H9 (cell line): ENCODE results near the gene ITIH5. TPM values are rescaled to one million over a fixed set of nuclear protein-coding genes. Genes with fewer than 3 reads are reported as not detected.

Source experiments
- DNase-seq: peaks from one replicate; pipeline ENCODE4 v3.0.0-alpha.2; 2017
- H2AFZ ChIP-seq: one replicate; pipeline ENCODE4 v1.6.1; 2013; ENCODE audit warnings: mild to moderate bottlenecking, low read length, control low read depth, moderate library complexity
- H2AK5ac ChIP-seq: 2 replicates; pipeline ENCODE4 v1.6.1; 2013; ENCODE audit warnings: low read length, control low read depth, mixed read lengths; ENCODE audit not compliant: insufficient read length
- H2BK120ac ChIP-seq: one replicate; pipeline ENCODE4 v1.6.1; 2013; ENCODE audit warnings: low read depth, mild to moderate bottlenecking, low read length, control low read depth, inconsistent platforms; ENCODE audit not compliant: poor library complexity, severe bottlenecking
- H2BK12ac ChIP-seq: 2 replicates; pipeline ENCODE4 v1.6.1; 2013; ENCODE audit warnings: low read length, control low read depth, mixed read lengths, low read depth; ENCODE audit not compliant: insufficient read length
- H2BK15ac ChIP-seq: 2 replicates; pipeline ENCODE4 v1.6.1; 2013; ENCODE audit warnings: low read depth, low read length, control low read depth
- H2BK20ac ChIP-seq: one replicate; pipeline ENCODE4 v1.6.1; 2013; ENCODE audit warnings: low read depth, mild to moderate bottlenecking, low read length, control low read depth, inconsistent platforms; ENCODE audit not compliant: poor library complexity, severe bottlenecking
- H2BK5ac ChIP-seq: 2 replicates; pipeline ENCODE4 v1.6.1; 2013; ENCODE audit warnings: low read length, control low read depth, mixed read lengths; ENCODE audit not compliant: insufficient read length
- H3K14ac ChIP-seq: 2 replicates; pipeline ENCODE4 v1.6.1; 2013; ENCODE audit warnings: low read length, control low read depth; ENCODE audit not compliant: insufficient read depth
- H3K18ac ChIP-seq: 2 replicates; pipeline ENCODE4 v1.6.1; 2013; ENCODE audit warnings: low read depth, mild to moderate bottlenecking, mixed read lengths, low read length, control low read depth; ENCODE audit not compliant: insufficient read length
- H3K23ac ChIP-seq: 2 replicates; pipeline ENCODE4 v1.6.1; 2013; ENCODE audit warnings: low read length, control low read depth, mixed read lengths, low read depth; ENCODE audit not compliant: insufficient read length
- H3K23me2 ChIP-seq: 2 replicates; pipeline ENCODE4 v1.6.1; 2013; ENCODE audit warnings: low read depth, mild to moderate bottlenecking, mixed read lengths, low read length, control low read depth; ENCODE audit not compliant: insufficient read length, poor library complexity, severe bottlenecking
- H3K27ac ChIP-seq: 2 replicates; pipeline ENCODE4 v1.5.1; 2013; ENCODE audit warnings: low read length, control low read depth, mixed read lengths, low read depth; ENCODE audit not compliant: insufficient read length
- H3K27me3 ChIP-seq: 2 replicates; pipeline ENCODE4 v1.6.1; 2013; ENCODE audit warnings: low read length, control low read depth, inconsistent platforms; ENCODE audit not compliant: insufficient read depth
- H3K4ac ChIP-seq: 2 replicates; pipeline ENCODE4 v1.6.1; 2013; ENCODE audit warnings: low read depth, mild to moderate bottlenecking, control low read depth, inconsistent platforms, low read length, moderate library complexity
- H3K4me1 ChIP-seq: 2 replicates; pipeline ENCODE4 v1.6.1; 2013; ENCODE audit warnings: low read length, control low read depth, inconsistent platforms; ENCODE audit not compliant: insufficient read depth
- H3K4me2 ChIP-seq: 2 replicates; pipeline ENCODE4 v1.6.1; 2013; ENCODE audit warnings: low read length, control low read depth, mixed read lengths; ENCODE audit not compliant: insufficient read length, insufficient read depth
- H3K56ac ChIP-seq: 2 replicates; pipeline ENCODE4 v1.6.1; 2013; ENCODE audit warnings: low read depth, mild to moderate bottlenecking, mixed read lengths, low read length, control low read depth; ENCODE audit not compliant: insufficient read length
- H3K79me1 ChIP-seq: 2 replicates; pipeline ENCODE4 v1.6.1; 2013; ENCODE audit warnings: low read depth, mild to moderate bottlenecking, moderate library complexity, low read length, control low read depth, inconsistent platforms; ENCODE audit not compliant: insufficient read depth, poor library complexity, severe bottlenecking
- H3K79me2 ChIP-seq: 2 replicates; pipeline ENCODE4 v1.6.1; 2013; ENCODE audit warnings: low read length, control low read depth, inconsistent platforms; ENCODE audit not compliant: insufficient read depth
- H3K9ac ChIP-seq: 2 replicates; pipeline ENCODE4 v1.6.1; 2013; ENCODE audit warnings: low read length, control low read depth, mixed read lengths; ENCODE audit not compliant: insufficient read length; ENCODE audit errors: extremely low read depth
- H3K9me3 ChIP-seq: one replicate; pipeline ENCODE4 v1.6.1; 2013; ENCODE audit warnings: low read depth, low read length, inconsistent platforms; ENCODE audit not compliant: control insufficient read depth
- H3T11ph ChIP-seq: one replicate; pipeline ENCODE4 v1.6.1; 2013; ENCODE audit warnings: mild to moderate bottlenecking, low read length, control low read depth, inconsistent platforms
- H4K20me1 ChIP-seq: one replicate; pipeline ENCODE4 v1.6.1; 2013; ENCODE audit not compliant: control insufficient read depth, insufficient read length, insufficient read depth
- H4K5ac ChIP-seq: 2 replicates; pipeline ENCODE4 v1.6.1; 2013; ENCODE audit warnings: low read depth, mild to moderate bottlenecking, mixed read lengths, low read length, control low read depth; ENCODE audit not compliant: insufficient read length
- H4K8ac ChIP-seq: replicated peaks from 2 replicates; pipeline ENCODE4 v1.6.1; 2013; ENCODE audit warnings: low read length, control low read depth, mixed read lengths, low read depth; ENCODE audit not compliant: insufficient read length
- H4K91ac ChIP-seq: 2 replicates; pipeline ENCODE4 v1.6.1; 2013; ENCODE audit warnings: low read depth, mild to moderate bottlenecking, moderate library complexity, mixed read lengths, low read length, control low read depth; ENCODE audit not compliant: insufficient read length
- H3K27ac Mint-ChIP-seq, 3 experiments: 2 replicates in 2 of 3; 3 replicates in 1 of 3; pipeline ENCODE4 v1.8.0; 2020 to 2021; ENCODE audit warnings: mixed read lengths in 3 of 3, mild to moderate bottlenecking in 1 of 3, moderate library complexity in 1 of 3
- H3K27me3 Mint-ChIP-seq: 2 replicates; pipeline ENCODE4 v1.8.0; 2021; ENCODE audit warnings: low read depth, mild to moderate bottlenecking, moderate library complexity, mixed read lengths
- H3K36me3 Mint-ChIP-seq, 3 experiments: 2 replicates in 2 of 3; 3 replicates in 1 of 3; pipeline ENCODE4 v1.8.0; 2020 to 2021; ENCODE audit warnings: low read depth in 3 of 3, mixed read lengths in 3 of 3; ENCODE audit not compliant: insufficient read depth in 1 of 3
- H3K4me1 Mint-ChIP-seq, 2 experiments: 2 replicates each; pipeline ENCODE4 v1.8.0; 2020; ENCODE audit warnings: mixed read lengths in 2 of 2
- H3K4me3 Mint-ChIP-seq, 2 experiments: 2 replicates in 1 of 2; 3 replicates in 1 of 2; pipeline ENCODE4 v1.8.0; 2020 to 2021; ENCODE audit warnings: mild to moderate bottlenecking in 2 of 2, mixed read lengths in 2 of 2, moderate library complexity in 1 of 2
- H3K9me3 Mint-ChIP-seq, 2 experiments: 2 replicates in 1 of 2; 3 replicates in 1 of 2; pipeline ENCODE4 v1.8.0; 2020; ENCODE audit warnings: mild to moderate bottlenecking in 2 of 2, mixed read lengths in 2 of 2, moderate library complexity in 1 of 2
- CTCF ChIP-seq: fragments of 200-600 bp; sonication (generic); conservative IDR thresholded peaks from 3 replicates; pipeline ENCODE4 v1.8.0; 2021; ENCODE audit warnings: antibody characterized with exemption, mild to moderate bottlenecking
- WGBS: extraction: QIAGEN DNeasy Blood & Tissue Kit; methylation state at CpG from one replicate; pipeline ENCODE4 v1.1.7; 2013; ENCODE audit warnings: missing lambda C conversion rate, low lambda C conversion rate, mixed read lengths; ENCODE audit not compliant: insufficient read length; ENCODE audit errors: extremely low coverage; 5-methylcytosine and 5-hydroxymethylcytosine counted together
- total RNA-seq: library from RNA; stranded (reverse); gene quantifications from 2 replicates; pipeline ENCODE4 v1.2.1, GENCODE V29; 2021

The ITIH5 gene
- total RNA-seq, 1 experiment from 2014 or later, result 1.3 TPM

GRCh38 chr10:7687228-7687907, 20.6 kb upstream of the ITIH5 start:
- Histone ChIP-seq H2BK15ac (no peak overlapping the region), H4K20me1 (no peaks in the 10 kb centered on the region), H3K27me3 (no peaks in the 10 kb centered on the region), H3T11ph (no peak overlapping the region), H2BK120ac (no peak overlapping the region), H2AK5ac (no peak overlapping the region), H3K79me2 (no peaks in the 10 kb centered on the region), H3K18ac (no peak overlapping the region), H4K5ac (no peak overlapping the region), H2BK20ac (no peak overlapping the region), H3K9me3 (no peaks in the 10 kb centered on the region), H3K4me2 (no peak overlapping the region), H3K14ac (no peak overlapping the region), H4K91ac (no peak overlapping the region), H3K4me1 (no peaks in the 10 kb centered on the region), H2AFZ (no peak overlapping the region), H3K4ac (no peak overlapping the region), H3K27ac (no peak overlapping the region), H3K56ac (no peak overlapping the region), H3K79me1 (no peaks in the 10 kb centered on the region), H3K23ac (no peak overlapping the region), H2BK12ac (no peak overlapping the region), H3K9ac (no peak overlapping the region), H3K23me2 (no peaks in the 10 kb centered on the region), H4K8ac (no peak overlapping the region), H2BK5ac (no peak overlapping the region)
- Mint-ChIP-seq H3K36me3 (peaks cover 3 to 25% (median 11%) of the 10 kb centered on the region in 3 experiments), H3K27ac (0 out of 7 replicates have a peak overlapping the region, but pooled peaks of 1 of the 3 experiments have one; percentile 37), H3K4me3 (no peak overlapping the region), H3K9me3 (peaks cover 32 to 37% of the 10 kb centered on the region in 2 experiments), H3K4me1 (peaks cover 0 to 3% of the 10 kb centered on the region in 2 experiments; a peak in 1 of 4 replicates), H3K27me3 (peaks cover 11% of the 10 kb centered on the region)
- no CpG with 5 or more reads among the region's 20 CpGs for WGBS
- DNase-seq, result peak; percentile 92
- TF ChIP-seq CTCF, result peak; percentile 92
